ENCODE data around the gene PTMA.

DNA sequence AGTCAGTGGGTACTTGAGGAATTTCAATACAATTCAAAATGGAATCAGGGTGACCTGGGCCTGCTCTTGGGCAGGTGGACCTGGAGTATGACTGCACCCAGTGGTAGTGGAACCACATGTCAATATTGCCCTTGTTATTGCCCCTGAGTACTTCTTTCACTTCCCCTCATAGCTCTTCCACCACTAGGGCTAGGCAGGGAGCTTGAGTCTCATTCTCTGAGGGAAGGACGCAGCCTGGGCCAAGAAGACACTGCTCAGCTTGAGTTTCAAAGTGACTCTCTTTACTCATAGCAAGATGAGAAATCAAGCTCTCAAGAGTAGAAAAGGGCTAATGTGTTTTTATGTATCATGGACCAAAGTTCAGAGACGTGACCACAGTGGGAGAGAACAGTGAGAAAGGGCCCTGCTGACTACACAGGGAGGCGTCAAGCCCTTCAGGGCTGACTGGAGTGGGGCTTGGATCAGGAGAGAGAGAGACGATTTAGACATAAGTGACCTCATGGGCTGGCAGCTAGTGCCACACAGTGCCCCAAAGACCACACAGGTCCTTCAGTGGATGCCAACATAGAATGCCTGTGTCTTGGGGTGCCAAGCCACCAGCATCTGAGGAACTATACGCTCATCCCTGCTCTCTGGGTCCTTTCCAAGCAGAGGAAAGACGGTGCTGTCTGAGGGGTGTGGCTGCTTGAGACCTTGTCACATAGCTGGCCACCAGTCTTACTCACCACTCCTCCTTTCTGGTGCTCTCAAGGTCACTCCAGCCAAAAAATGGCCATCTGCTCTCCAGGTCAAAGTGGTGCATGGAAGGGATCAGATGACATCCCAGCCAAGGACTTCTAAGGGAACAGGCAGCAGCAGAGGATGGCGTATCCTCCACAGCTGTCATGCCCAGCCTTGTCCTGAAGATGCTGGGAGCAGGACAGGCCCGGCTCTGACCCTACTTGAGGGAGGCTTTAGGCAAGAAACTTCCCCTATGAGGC is 13.0 kb downstream of the PTMA start:
- TF ChIP-seq POLR2AphosphoS5 (IDR thresholded peaks at IDR 0.05; ENCODE audit: low read depth, low read length) (no peak), SIN3A (IDR thresholded peaks at IDR 0.05; ENCODE audit: borderline replicate concordance, insufficient read depth, low read length) (no peak)
